A673 (cell line): ENCODE measurements around the gene ISG20L2. TPM values are rescaled to one million over a fixed set of nuclear protein-coding genes. Genes with fewer than 3 reads are reported as not detected.

Experiments
- BruUV-seq: library from RNA; stranded (reverse); fragments of 400-500 nt; replicated peaks from 2 replicates; lab custom pipeline; 2021; lab: Mats Ljungman, UMichigan
- CTCF ChIA-PET: fragments of 300-600 bp; sonication (Branson Sonifier 250); formaldehyde crosslinking; loops from one replicate; lab custom pipeline; 2022; ENCODE audit warnings: antibody characterized with exemption; lab: Charles Lee
- POLR2A ChIA-PET: fragments of 300-600 bp; sonication (Branson Sonifier 250); formaldehyde crosslinking; loops from one replicate; lab custom pipeline; 2022; ENCODE audit warnings: antibody characterized with exemption; ENCODE audit not compliant: low non-redundant PET; lab: Charles Lee
- DNase-seq: peaks from one replicate; pipeline ENCODE4 v3.0.0-alpha.2; 2015; ENCODE audit warnings: low spot score
- H3K27ac ChIP-seq: fragments of 200-600 bp; sonication (generic); 2 replicates; pipeline ENCODE4 v1.5.1; 2016; ENCODE audit warnings: mixed run types, low read depth, mild to moderate bottlenecking, mixed read lengths, antibody characterized with exemption, low read length; ENCODE audit not compliant: poor library complexity, severe bottlenecking
- H3K27me3 ChIP-seq: fragments of 200-600 bp; sonication (generic); replicated peaks from 2 replicates; pipeline ENCODE4 v1.6.1; 2017; ENCODE audit warnings: mixed run types, low read depth, mild to moderate bottlenecking, mixed read lengths, antibody characterized with exemption, low read length; ENCODE audit not compliant: insufficient read depth, poor library complexity
- H3K36me3 ChIP-seq: fragments of 200-600 bp; sonication (generic); 2 replicates; pipeline ENCODE4 v1.6.1; 2016; ENCODE audit warnings: mixed run types, mild to moderate bottlenecking, mixed read lengths, antibody characterized with exemption, low read length; ENCODE audit not compliant: insufficient read depth, poor library complexity, severe bottlenecking
- H3K4me1 ChIP-seq: fragments of 200-600 bp; sonication (generic); 2 replicates; pipeline ENCODE4 v1.6.1; 2017; ENCODE audit warnings: mixed run types, mild to moderate bottlenecking, mixed read lengths, antibody characterized with exemption, low read length; ENCODE audit not compliant: insufficient read depth, poor library complexity, severe bottlenecking
- H3K4me3 ChIP-seq: fragments of 200-600 bp; sonication (generic); 2 replicates; pipeline ENCODE4 v1.5.1; 2016; ENCODE audit warnings: low read depth, mixed run types, mild to moderate bottlenecking, mixed read lengths, low read length; ENCODE audit not compliant: poor library complexity, severe bottlenecking
- H3K9me3 ChIP-seq: fragments of 200-600 bp; sonication (generic); 2 replicates; pipeline ENCODE4 v1.6.1; 2016; ENCODE audit warnings: mixed run types, low read depth, mild to moderate bottlenecking, mixed read lengths, antibody characterized with exemption, low read length; ENCODE audit not compliant: poor library complexity, severe bottlenecking
- CTCF ChIP-seq: fragments of 300-800, 200-600 bp; sonication (generic); conservative IDR thresholded peaks from 2 replicates; pipeline ENCODE4 v1.5.1; 2017; ENCODE audit warnings: low read depth, mild to moderate bottlenecking, antibody characterized with exemption, low read length, moderate library complexity, mixed read lengths
- EZH2 ChIP-seq: fragments of 200-600 bp; sonication (generic); IDR thresholded peaks from 2 replicates; pipeline ENCODE4 v1.6.1; 2017; ENCODE audit warnings: borderline replicate concordance, low read depth, mild to moderate bottlenecking, mixed read lengths, antibody characterized with exemption, low read length; ENCODE audit not compliant: poor library complexity, severe bottlenecking
- intact Hi-C: fragments of 100-400 bp; cut with micrococcal nuclease; formaldehyde crosslinking; loops from one replicate; pipeline ENCODE4 v1.10.0; 2022; ENCODE audit not compliant: unreplicated experiment
- total RNA-seq: library from RNA; stranded (reverse); gene quantifications from 2 replicates; pipeline ENCODE4 v1.2.3, GENCODE V29; 2021

ISG20L2 gene
- total RNA-seq, 1 experiment from 2014 or later = 46.5 TPM

GRCh38 chr1:156691665-156692440, 36.7 kb downstream of the ISG20L2 start:
- peaks cover 22% of the 10 kb centered on the region for H3K4me1 ChIP-seq
- no peak for DNase-seq
- BruUV-seq = no TSS peak
- no peaks in the 10 kb centered on the region for H3K27me3 ChIP-seq
- H3K27ac ChIP-seq = no peak overlapping the region
- intact Hi-C loops = no loop called here
- TF ChIP-seq CTCF (no peak), EZH2 (no peak)
- CTCF ChIA-PET = interaction anchor here (0.6 to 4.7 kb wide), 4 partner anchors 14 to 198 kb away, joined by 3 to 117 read pairs (median 4); partner anchors contain the start of genes ISG20L2 and METTL25B
- H3K9me3 ChIP-seq = no peaks in the 10 kb centered on the region
- H3K36me3 ChIP-seq = no peaks in the 10 kb centered on the region
- H3K4me3 ChIP-seq = no peak overlapping the region
- POLR2A ChIA-PET = interaction anchor here (1.0 kb wide), 1 partner anchor 34 kb away, joined by 3 read pairs; no protein-coding TSS in a partner anchor

GRCh38 chr1:156691191-156691590, 37.4 kb downstream of the ISG20L2 start:
- no peak for DNase-seq
- intact Hi-C loops = no loop called here
- no peaks in the 10 kb centered on the region for H3K36me3 ChIP-seq
- H3K4me1 ChIP-seq = peaks cover 22% of the 10 kb centered on the region
- no peak overlapping the region for H3K4me3 ChIP-seq
- ChIA-PET CTCF (interaction anchor here (0.6 to 4.7 kb wide), 5 partner anchors 15 to 199 kb away, joined by 3 to 117 read pairs (median 33); partner anchors contain the start of genes ISG20L2, METTL25B and NTRK1), POLR2A (interaction anchor here (1.0 kb wide), 1 partner anchor 34 kb away, joined by 3 read pairs; no protein-coding TSS in a partner anchor)
- no peaks in the 10 kb centered on the region for H3K27me3 ChIP-seq
- no TSS peak for BruUV-seq
- TF ChIP-seq EZH2 (no peak), CTCF (no peak)
- no peaks in the 10 kb centered on the region for H3K9me3 ChIP-seq
- H3K27ac ChIP-seq = no peak overlapping the region

GRCh38 chr1:156690675-156691036, 37.9 kb downstream of the ISG20L2 start:
- Histone ChIP-seq H3K4me3 (no peak overlapping the region), H3K4me1 (peaks cover 22% of the 10 kb centered on the region), H3K27me3 (no peaks in the 10 kb centered on the region), H3K27ac (no peak overlapping the region), H3K36me3 (no peaks in the 10 kb centered on the region), H3K9me3 (no peaks in the 10 kb centered on the region)
- no TSS peak for BruUV-seq
- TF ChIP-seq EZH2 (no peak), CTCF (no peak)
- ChIA-PET CTCF (interaction anchor here (1.1 to 4.7 kb wide), 8 partner anchors 8 to 209 kb away, joined by 3 to 117 read pairs (median 19); partner anchors contain the start of genes CRABP2, ISG20L2, METTL25B and NTRK1), POLR2A (interaction anchor here (0.7 kb wide), 2 partner anchors 35 to 232 kb away, joined by 3 read pairs; no protein-coding TSS in a partner anchor)
- no peak for DNase-seq
- intact Hi-C loops = no loop called here
